T-cell (primary cell): Measurements from ENCODE around the gene CCDC197. TPM values are rescaled to one million over a fixed set of nuclear protein-coding genes. Genes with fewer than 3 reads are reported as not detected.

ENCODE experiments used
- ATAC-seq, 4 experiments: fragments of 200-7000 bp in 3 of 4; fragments of 150-1000 bp in 1 of 4; cut with Tn5 transposase; replicated peaks in 1 of 4; 1 replicate in 3 of 4; 2 replicates in 1 of 4; pipeline ENCODE4 v1.10.0; 2021; ENCODE audit warnings: moderate library complexity in 3 of 4, mild to moderate bottlenecking in 2 of 4, moderate number of reproducible peaks in 1 of 4
- CTCF ChIA-PET, 2 donors: fragments of 300-600 bp; sonication (Branson Sonifier 250); formaldehyde crosslinking; loops; one replicate each; lab custom pipeline; 2022; ENCODE audit warnings: antibody characterized with exemption in 2 of 2; lab: Charles Lee
- POLR2A ChIA-PET, 2 donors: fragments of 300-600 bp; sonication (Branson Sonifier 250); formaldehyde crosslinking; loops; one replicate each; lab custom pipeline; 2022; ENCODE audit warnings: antibody characterized with exemption in 2 of 2; lab: Charles Lee
- DNase-seq, 35 experiments: peaks; one replicate each; pipeline versions ENCODE4 v3.0.0 to v3.0.0-alpha.2; 2013 to 2023
- H3K27ac ChIP-seq: one replicate; pipeline ENCODE4 v1.5.1; 2013; ENCODE audit warnings: low read length
- H3K27me3 ChIP-seq, 2 experiments: replicated peaks in 1 of 2; 1 replicate in 1 of 2; 2 replicates in 1 of 2; pipeline versions ENCODE4 v1.6.1 to v1.7.0; 2013; ENCODE audit warnings: low read length in 1 of 2, mixed read lengths in 1 of 2; ENCODE audit not compliant: control insufficient read depth in 2 of 2, insufficient read depth in 2 of 2; ENCODE audit errors: extremely low read depth in 1 of 2
- H3K36me3 ChIP-seq, 2 donors: 1 replicate in 1 of 2; 2 replicates in 1 of 2; pipeline versions ENCODE4 v1.6.1 to v1.7.0; 2013; ENCODE audit warnings: low read length in 1 of 2; ENCODE audit not compliant: control insufficient read depth in 2 of 2, insufficient read depth in 1 of 2; ENCODE audit errors: extremely low read depth in 1 of 2
- H3K4me1 ChIP-seq, 2 experiments: 1 replicate in 1 of 2; 2 replicates in 1 of 2; pipeline versions ENCODE4 v1.6.1 to v1.7.0; 2013; ENCODE audit warnings: low read length in 2 of 2, mixed read lengths in 1 of 2; ENCODE audit not compliant: insufficient read depth in 2 of 2, control insufficient read depth in 1 of 2; ENCODE audit errors: extremely low read depth in 1 of 2
- H3K4me3 ChIP-seq, 2 donors: 1 replicate in 1 of 2; 2 replicates in 1 of 2; pipeline versions ENCODE4 v1.5.1 to v1.7.0; 2013; ENCODE audit warnings: mild to moderate bottlenecking in 2 of 2, low read length in 1 of 2, moderate library complexity in 1 of 2; ENCODE audit not compliant: control insufficient read depth in 1 of 2; ENCODE audit errors: extremely low read depth in 1 of 2
- H3K9me3 ChIP-seq: 2 replicates; pipeline ENCODE4 v1.7.0; 2013
- H3K27ac Mint-ChIP-seq, 2 donors: one replicate each; pipeline ENCODE4 v1.8.0; 2020 to 2021; ENCODE audit warnings: mild to moderate bottlenecking in 2 of 2, mixed read lengths in 2 of 2
- H3K27me3 Mint-ChIP-seq, 2 donors: one replicate each; pipeline ENCODE4 v1.8.0; 2021 to 2022; ENCODE audit warnings: mixed read lengths in 2 of 2
- H3K36me3 Mint-ChIP-seq: one replicate; pipeline ENCODE4 v1.8.0; 2021; ENCODE audit warnings: mixed read lengths
- H3K4me1 Mint-ChIP-seq, 3 donors: one replicate each; pipeline ENCODE4 v1.8.0; 2020 to 2022; ENCODE audit warnings: mixed read lengths in 3 of 3, mild to moderate bottlenecking in 1 of 3
- H3K4me3 Mint-ChIP-seq, 3 donors: one replicate each; pipeline ENCODE4 v1.8.0; 2020 to 2022; ENCODE audit warnings: mild to moderate bottlenecking in 3 of 3, mixed read lengths in 3 of 3, moderate library complexity in 3 of 3
- H3K9me3 Mint-ChIP-seq, 3 donors: one replicate each; pipeline ENCODE4 v1.8.0; 2020 to 2022; ENCODE audit warnings: mixed read lengths in 3 of 3
- WGBS: methylation state at CpG from one replicate; pipeline ENCODE4 v1.1.5; 2013; ENCODE audit warnings: missing lambda C conversion rate; ENCODE audit not compliant: insufficient coverage; 5-methylcytosine and 5-hydroxymethylcytosine counted together
- total RNA-seq, 35 experiments: library from RNA in 6 of 35; stranded (reverse) in 6 of 35; fragments of 120-200 nt in 1 of 35; gene quantifications; one replicate each; pipeline versions ENCODE4 v1.2.1 to v1.2.4 and lab custom pipeline; 2013 to 2026

CCDC197 gene
- total RNA-seq, 5 donors from 2014 or later (not counting 1 experiment from before 2014, with no cell fraction given) = not detected

GRCh38 chr14:93984070-93984469 is 13.0 kb upstream of the CCDC197 start:
- Mint-ChIP-seq H3K9me3 (no peaks in the 10 kb centered on the region), H3K27ac (no peak overlapping the region), H3K27me3 (peaks cover 0 to 1% of the 10 kb centered on the region in 2 donors), H3K36me3 (no peaks in the 10 kb centered on the region), H3K4me3 (no peak overlapping the region), H3K4me1 (peaks cover 11 to 24% (median 14%) of the 10 kb centered on the region in 3 donors)
- ATAC-seq (no peak), DNase-seq (no peak)
- Histone ChIP-seq H3K4me1 (peaks cover 2 to 20% of the 10 kb centered on the region in 2 experiments), H3K36me3 (no peaks in the 10 kb centered on the region), H3K9me3 (no peaks in the 10 kb centered on the region), H3K27ac (no peak overlapping the region), H3K27me3 (peaks cover 0 to 28% of the 10 kb centered on the region in 2 experiments), H3K4me3 (no peak overlapping the region)
- 83% methylated on average over 2 of the region's 3 CpGs for WGBS
- ChIA-PET POLR2A (no interaction called here), CTCF (interaction anchor here (0.6 to 1.4 kb wide), 2 partner anchors 13 to 44 kb away, joined by 3 to 4 read pairs; no protein-coding TSS in a partner anchor)

GRCh38 chr14:93984987-93985410 is 12.1 kb upstream of the CCDC197 start:
- no peak overlapping the region for H3K4me3 ChIP-seq
- CTCF ChIA-PET = interaction anchor here (0.7 to 1.4 kb wide), 2 partner anchors 12 to 45 kb away, joined by 4 read pairs; no protein-coding TSS in a partner anchor
- 66% methylated on average over 5 of the region's 7 CpGs for WGBS

GRCh38 chr14:93986955-93987354 is 10.1 kb upstream of the CCDC197 start:
- no peaks in the 10 kb centered on the region for H3K9me3 Mint-ChIP-seq
- no peaks in the 10 kb centered on the region for H3K4me1 ChIP-seq
- POLR2A ChIA-PET = no interaction called here
- 82% methylated on average over 9 of the region's 9 CpGs for WGBS
- H3K27me3 Mint-ChIP-seq = peaks cover 1 to 3% of the 10 kb centered on the region in 2 donors
- H3K9me3 ChIP-seq = no peaks in the 10 kb centered on the region
- peaks cover 0 to 23% of the 10 kb centered on the region in 2 experiments for H3K27me3 ChIP-seq
- H3K27ac Mint-ChIP-seq = no peak overlapping the region
- H3K27ac ChIP-seq = no peak overlapping the region
- no peak overlapping the region for H3K4me3 Mint-ChIP-seq
- DNase-seq (no peak), ATAC-seq (no peak)
- H3K36me3 ChIP-seq = no peaks in the 10 kb centered on the region
- no peak overlapping the region for H3K4me3 ChIP-seq
- H3K4me1 Mint-ChIP-seq = peaks cover 0 to 9% (median 3%) of the 10 kb centered on the region in 3 donors
- no peaks in the 10 kb centered on the region for H3K36me3 Mint-ChIP-seq
- CTCF ChIA-PET = interaction anchor here in 1 of 2 donors (0.7 kb wide), 1 partner anchor 52 kb away, joined by 4 read pairs; no protein-coding TSS in a partner anchor

More at GRCh38 chr14:93984987-93985410, 12.1 kb upstream of the CCDC197 start:
- Mint-ChIP-seq H3K27me3 (peaks cover 0 to 1% of the 10 kb centered on the region in 2 donors), H3K9me3 (no peaks in the 10 kb centered on the region), H3K4me1 (peaks cover 5 to 14% (median 9%) of the 10 kb centered on the region in 3 donors), H3K4me3 (no peak overlapping the region), H3K27ac (no peak overlapping the region), H3K36me3 (no peaks in the 10 kb centered on the region)
- Histone ChIP-seq H3K27me3 (peaks cover 0 to 28% of the 10 kb centered on the region in 2 experiments), H3K27ac (no peak overlapping the region), H3K9me3 (no peaks in the 10 kb centered on the region), H3K4me1 (peaks cover 0 to 13% of the 10 kb centered on the region in 2 experiments), H3K36me3 (no peaks in the 10 kb centered on the region)
- POLR2A ChIA-PET = no interaction called here
- no peak for DNase-seq
- no peak for ATAC-seq

- Histone ChIP-seq H3K4me3 (no peak overlapping the region), H3K36me3 (no peaks in the 10 kb centered on the region), H3K9me3 (no peaks in the 10 kb centered on the region), H3K27me3 (peaks cover 0 to 26% of the 10 kb centered on the region in 2 experiments), H3K27ac (no peak overlapping the region), H3K4me1 (no peaks in the 10 kb centered on the region)
- peaks cover 1 to 3% of the 10 kb centered on the region in 2 donors for H3K27me3 Mint-ChIP-seq
- no peaks in the 10 kb centered on the region for H3K36me3 Mint-ChIP-seq
- WGBS = 95% methylated on average over 10 of the region's 12 CpGs
- no peak overlapping the region for H3K4me3 Mint-ChIP-seq
- no peak overlapping the region for H3K27ac Mint-ChIP-seq
- H3K4me1 Mint-ChIP-seq = peaks cover 0 to 7% (median 3%) of the 10 kb centered on the region in 3 donors
- CTCF ChIA-PET = no interaction called here
- DNase-seq (no peak), ATAC-seq (no peak)
- POLR2A ChIA-PET = no interaction called here
- H3K9me3 Mint-ChIP-seq = no peaks in the 10 kb centered on the region
These were observed 9.7 kb upstream of the CCDC197 start for GRCh38 chr14:93987376-93987775.

- Histone ChIP-seq H3K27me3 (peaks cover 0 to 27% of the 10 kb centered on the region in 2 experiments), H3K27ac (no peak overlapping the region), H3K36me3 (no peaks in the 10 kb centered on the region), H3K4me1 (no peaks in the 10 kb centered on the region), H3K9me3 (no peaks in the 10 kb centered on the region), H3K4me3 (no peak overlapping the region)
- Mint-ChIP-seq H3K4me1 (peaks cover 0 to 7% (median 3%) of the 10 kb centered on the region in 3 donors), H3K36me3 (no peaks in the 10 kb centered on the region), H3K27me3 (peaks cover under 1 to 3% of the 10 kb centered on the region in 2 donors), H3K4me3 (no peak overlapping the region), H3K9me3 (no peaks in the 10 kb centered on the region), H3K27ac (no peak overlapping the region)
- WGBS = 100% methylated on average over 1 of the region's 3 CpGs
- ChIA-PET POLR2A (no interaction called here), CTCF (no interaction called here)
- DNase-seq (no peak), ATAC-seq (no peak)
These were observed 9.2 kb upstream of the CCDC197 start for GRCh38 chr14:93987815-93988476.

GRCh38 chr14:93989939-93990338 is 7.2 kb upstream of the CCDC197 start:
- WGBS = 86% methylated on average over 2 of the region's 4 CpGs
- Mint-ChIP-seq H3K36me3 (no peaks in the 10 kb centered on the region), H3K4me1 (peaks cover 0 to 7% (median 2%) of the 10 kb centered on the region in 3 donors), H3K9me3 (no peaks in the 10 kb centered on the region), H3K27me3 (peaks cover 0 to 3% of the 10 kb centered on the region in 2 donors), H3K27ac (no peak overlapping the region), H3K4me3 (no peak overlapping the region)
- H3K4me3 ChIP-seq = no peak overlapping the region
- H3K4me1 ChIP-seq = no peaks in the 10 kb centered on the region
- ChIA-PET CTCF (no interaction called here), POLR2A (no interaction called here)
- H3K36me3 ChIP-seq = no peaks in the 10 kb centered on the region
- peaks cover 0 to 17% of the 10 kb centered on the region in 2 experiments for H3K27me3 ChIP-seq
- no peak overlapping the region for H3K27ac ChIP-seq
- DNase-seq (no peak), ATAC-seq (no peak)
- no peaks in the 10 kb centered on the region for H3K9me3 ChIP-seq
